Liver (tissue), 9 donors: ENCODE measurements around the gene ABLIM3. TPM values are rescaled to one million over a fixed set of nuclear protein-coding genes. Genes with fewer than 3 reads are reported as not detected.

Source experiments
- DNase-seq: peaks from one replicate; pipeline ENCODE4 v3.0.0-alpha.2; 2017; ENCODE audit warnings: low spot score
- H3K27ac ChIP-seq, 2 donors: one replicate each; pipeline ENCODE4 v1.7.0; 2013; ENCODE audit warnings: inconsistent platforms in 2 of 2, low read length in 2 of 2, control low read depth in 1 of 2, low read depth in 1 of 2, mild to moderate bottlenecking in 1 of 2
- H3K27me3 ChIP-seq, 4 donors: one replicate each; pipeline versions ENCODE4 v1.6.1 to v1.7.0; 2013; ENCODE audit warnings: low read length in 3 of 4, inconsistent platforms in 1 of 4, mild to moderate bottlenecking in 1 of 4, moderate library complexity in 1 of 4; ENCODE audit not compliant: control insufficient read depth in 4 of 4, insufficient read depth in 4 of 4
- H3K36me3 ChIP-seq, 4 donors: one replicate each; pipeline versions ENCODE4 v1.6.1 to v1.7.0; 2013; ENCODE audit warnings: low read length in 3 of 4, mild to moderate bottlenecking in 3 of 4, low read depth in 1 of 4, moderate library complexity in 1 of 4; ENCODE audit not compliant: control insufficient read depth in 4 of 4, insufficient read depth in 3 of 4
- H3K4me1 ChIP-seq, 4 donors: one replicate each; pipeline versions ENCODE4 v1.6.1 to v1.7.0; 2013; ENCODE audit warnings: low read length in 3 of 4, mild to moderate bottlenecking in 3 of 4, moderate library complexity in 1 of 4; ENCODE audit not compliant: control insufficient read depth in 4 of 4, insufficient read depth in 4 of 4
- H3K4me3 ChIP-seq, 3 donors: one replicate each; pipeline versions ENCODE4 v1.6.1 to v1.7.0; 2013; ENCODE audit warnings: low read length in 3 of 3, control low read depth in 1 of 3, low read depth in 1 of 3, mild to moderate bottlenecking in 1 of 3
- H3K9ac ChIP-seq, 2 donors: one replicate each; pipeline ENCODE4 v1.7.0; 2013; ENCODE audit warnings: low read length in 2 of 2, mild to moderate bottlenecking in 2 of 2, moderate library complexity in 2 of 2, control low read depth in 1 of 2, low read depth in 1 of 2
- H3K9me3 ChIP-seq, 4 donors: one replicate each; pipeline versions ENCODE4 v1.6.1 to v1.7.0; 2013; ENCODE audit warnings: low read length in 3 of 4; ENCODE audit not compliant: control insufficient read depth in 4 of 4
- EGR1 ChIP-seq, 2 donors: IDR thresholded peaks; 2 replicates each; pipeline ENCODE4 v1.6.1; 2016 to 2018; ENCODE audit warnings: antibody characterized with exemption in 2 of 2, low read depth in 2 of 2
- FOXA1 ChIP-seq: IDR thresholded peaks from 2 replicates; pipeline ENCODE4 v1.6.1; 2016; ENCODE audit warnings: antibody characterized with exemption
- FOXA2 ChIP-seq: IDR thresholded peaks from 2 replicates; pipeline ENCODE4 v1.6.1; 2016; ENCODE audit warnings: antibody characterized with exemption
- GABPA ChIP-seq, 2 donors: IDR thresholded peaks in 1 of 2; conservative IDR thresholded peaks in 1 of 2; 2 replicates each; pipeline ENCODE4 v1.6.1; 2016; ENCODE audit warnings: antibody characterized with exemption in 2 of 2, mild to moderate bottlenecking in 1 of 2, moderate library complexity in 1 of 2
- HNF4A ChIP-seq, 2 donors: conservative IDR thresholded peaks; 2 replicates each; pipeline ENCODE4 v1.6.1; 2016; ENCODE audit warnings: antibody characterized with exemption in 2 of 2, mild to moderate bottlenecking in 2 of 2
- HNF4G ChIP-seq: IDR thresholded peaks from 2 replicates; pipeline ENCODE4 v1.6.1; 2016; ENCODE audit warnings: antibody characterized with exemption
- JUND ChIP-seq, 2 donors: IDR thresholded peaks; 2 replicates each; pipeline ENCODE4 v1.6.1; 2016; ENCODE audit warnings: antibody characterized with exemption in 2 of 2
- NR2F2 ChIP-seq: IDR thresholded peaks from 2 replicates; pipeline ENCODE4 v1.6.1; 2016; ENCODE audit warnings: antibody characterized with exemption
- RAD21 ChIP-seq, 2 donors: IDR thresholded peaks; 2 replicates each; pipeline ENCODE4 v1.6.1; 2016; ENCODE audit warnings: antibody characterized with exemption in 2 of 2, mild to moderate bottlenecking in 2 of 2
- RXRA ChIP-seq, 2 donors: IDR thresholded peaks; 2 replicates each; pipeline ENCODE4 v1.6.1; 2017 to 2018; ENCODE audit warnings: antibody characterized with exemption in 2 of 2, mild to moderate bottlenecking in 1 of 2
- SP1 ChIP-seq: IDR thresholded peaks from 2 replicates; pipeline ENCODE4 v1.6.1; 2018; ENCODE audit warnings: antibody characterized with exemption, mild to moderate bottlenecking
- TAF1 ChIP-seq: conservative IDR thresholded peaks from 2 replicates; pipeline ENCODE4 v1.6.1; 2016; ENCODE audit warnings: antibody characterized with exemption, mild to moderate bottlenecking
- YY1 ChIP-seq: IDR thresholded peaks from 2 replicates; pipeline ENCODE4 v1.6.1; 2016; ENCODE audit warnings: antibody characterized with exemption, mild to moderate bottlenecking
- WGBS: extraction: QIAGEN DNeasy Blood & Tissue Kit; methylation state at CpG from one replicate; pipeline ENCODE4 v1.1.7; 2013; 5-methylcytosine and 5-hydroxymethylcytosine counted together
- polyA plus RNA-seq, 2 donors: library from polyadenylated mRNA; stranded (reverse) in 1 of 2; unstranded in 1 of 2; fragments of 200-250 nt in 1 of 2; fragments of >200 nt in 1 of 2; fragmentation: Nextera tagmentation in 1 of 2; extraction: Ambion mirVana in 1 of 2; gene quantifications; one replicate each; pipeline versions ENCODE4 v1.2.1 to v1.2.3, GENCODE V29; 2013 to 2015
- total RNA-seq, 2 donors: library from RNA; depleted of rRNA; stranded (reverse); fragments of >200 nt; gene quantifications; one replicate each; pipeline ENCODE4 v1.2.3, GENCODE V29; 2014
- TF ChIP-seq, protein P1 (sequence below): fragments of 150-350 bp; IDR thresholded peaks from 2 replicates; pipeline ENCODE4 v1.5.1; 2017; ENCODE audit warnings: improper control_type of control experiment, low read depth, low read length; ENCODE audit not compliant: missing input control
- TF ChIP-seq, protein P2 (sequence below): IDR thresholded peaks from 2 replicates; pipeline ENCODE4 v1.6.1; 2016; ENCODE audit warnings: antibody characterized with exemption
- TF ChIP-seq, protein P3 (sequence below): IDR thresholded peaks from 2 replicates; pipeline ENCODE4 v1.6.1; 2016; ENCODE audit warnings: antibody characterized with exemption, mild to moderate bottlenecking
- TF ChIP-seq, protein P4 (sequence below): IDR thresholded peaks from 2 replicates; pipeline ENCODE4 v1.6.1; 2016; ENCODE audit warnings: antibody characterized with exemption
- TF ChIP-seq, protein P5 (sequence below): IDR thresholded peaks from 2 replicates; pipeline ENCODE4 v1.6.1; 2016; ENCODE audit warnings: antibody characterized with exemption
- donor health status: healthy.
- donor health status: healthy.
- donor health status: healthy.
- donor health status: healthy.
- donor health status: healthy.

Gene ABLIM3
- total and polyA plus RNA-seq, 4 donors = 6.8 to 131 (median 43.1) TPM

DNA sequence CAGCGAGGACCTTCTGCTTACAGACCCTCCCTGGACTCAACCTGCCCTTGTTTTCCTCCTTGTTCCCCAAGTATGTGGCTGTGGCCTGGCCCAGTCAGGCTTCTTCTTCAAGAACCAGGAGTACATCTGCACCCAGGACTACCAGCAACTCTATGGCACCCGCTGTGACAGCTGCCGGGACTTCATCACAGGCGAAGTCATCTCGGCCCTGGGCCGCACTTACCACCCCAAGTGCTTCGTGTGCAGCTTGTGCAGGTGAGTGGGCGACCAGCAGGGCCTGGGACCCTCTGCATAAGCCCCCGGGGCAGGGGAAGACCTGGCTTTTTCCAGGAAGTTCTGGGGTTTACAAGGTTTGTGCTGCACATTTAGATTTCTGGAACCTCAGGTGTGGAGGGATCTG, 56.9 kb downstream of the ABLIM3 start:
- Histone ChIP-seq H3K9me3 (no peaks in the 10 kb centered on the region), H3K27ac (no peak overlapping the region), H3K4me3 (no peak overlapping the region), H3K36me3 (peaks cover 8 to 59% (median 51%) of the 10 kb centered on the region in 4 donors), H3K4me1 (peaks cover 4 to 11% (median 8%) of the 10 kb centered on the region in 4 donors), H3K9ac (no peak overlapping the region), H3K27me3 (no peaks in the 10 kb centered on the region)
- WGBS = 94% methylated on average over 9 of the region's 9 CpGs
- DNase-seq = no peak
- TF ChIP-seq RXRA (IDR thresholded peaks at IDR 0.05) (no peak), EGR1 (IDR thresholded peaks at IDR 0.05; ENCODE audit: low read depth in 2 of 2) (no peak), HNF4G (no peak), FOXA1 (no peak), JUND (IDR thresholded peaks at IDR 0.05) (no peak), GABPA (IDR thresholded peaks at IDR 0.05 in 1 of 2, conservative IDR thresholded peaks at IDR 0.05 in 1 of 2) (no peak), SP1 (no peak), TAF1 (no peak), HNF4A (conservative IDR thresholded peaks at IDR 0.05) (no peak), RAD21 (IDR thresholded peaks at IDR 0.05) (no peak)
- TF ChIP-seq, protein P1, sequence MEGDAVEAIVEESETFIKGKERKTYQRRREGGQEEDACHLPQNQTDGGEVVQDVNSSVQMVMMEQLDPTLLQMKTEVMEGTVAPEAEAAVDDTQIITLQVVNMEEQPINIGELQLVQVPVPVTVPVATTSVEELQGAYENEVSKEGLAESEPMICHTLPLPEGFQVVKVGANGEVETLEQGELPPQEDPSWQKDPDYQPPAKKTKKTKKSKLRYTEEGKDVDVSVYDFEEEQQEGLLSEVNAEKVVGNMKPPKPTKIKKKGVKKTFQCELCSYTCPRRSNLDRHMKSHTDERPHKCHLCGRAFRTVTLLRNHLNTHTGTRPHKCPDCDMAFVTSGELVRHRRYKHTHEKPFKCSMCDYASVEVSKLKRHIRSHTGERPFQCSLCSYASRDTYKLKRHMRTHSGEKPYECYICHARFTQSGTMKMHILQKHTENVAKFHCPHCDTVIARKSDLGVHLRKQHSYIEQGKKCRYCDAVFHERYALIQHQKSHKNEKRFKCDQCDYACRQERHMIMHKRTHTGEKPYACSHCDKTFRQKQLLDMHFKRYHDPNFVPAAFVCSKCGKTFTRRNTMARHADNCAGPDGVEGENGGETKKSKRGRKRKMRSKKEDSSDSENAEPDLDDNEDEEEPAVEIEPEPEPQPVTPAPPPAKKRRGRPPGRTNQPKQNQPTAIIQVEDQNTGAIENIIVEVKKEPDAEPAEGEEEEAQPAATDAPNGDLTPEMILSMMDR = no peak
- TF ChIP-seq, protein P2, sequence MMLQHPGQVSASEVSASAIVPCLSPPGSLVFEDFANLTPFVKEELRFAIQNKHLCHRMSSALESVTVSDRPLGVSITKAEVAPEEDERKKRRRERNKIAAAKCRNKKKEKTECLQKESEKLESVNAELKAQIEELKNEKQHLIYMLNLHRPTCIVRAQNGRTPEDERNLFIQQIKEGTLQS = no peak
- TF ChIP-seq, protein P3, sequence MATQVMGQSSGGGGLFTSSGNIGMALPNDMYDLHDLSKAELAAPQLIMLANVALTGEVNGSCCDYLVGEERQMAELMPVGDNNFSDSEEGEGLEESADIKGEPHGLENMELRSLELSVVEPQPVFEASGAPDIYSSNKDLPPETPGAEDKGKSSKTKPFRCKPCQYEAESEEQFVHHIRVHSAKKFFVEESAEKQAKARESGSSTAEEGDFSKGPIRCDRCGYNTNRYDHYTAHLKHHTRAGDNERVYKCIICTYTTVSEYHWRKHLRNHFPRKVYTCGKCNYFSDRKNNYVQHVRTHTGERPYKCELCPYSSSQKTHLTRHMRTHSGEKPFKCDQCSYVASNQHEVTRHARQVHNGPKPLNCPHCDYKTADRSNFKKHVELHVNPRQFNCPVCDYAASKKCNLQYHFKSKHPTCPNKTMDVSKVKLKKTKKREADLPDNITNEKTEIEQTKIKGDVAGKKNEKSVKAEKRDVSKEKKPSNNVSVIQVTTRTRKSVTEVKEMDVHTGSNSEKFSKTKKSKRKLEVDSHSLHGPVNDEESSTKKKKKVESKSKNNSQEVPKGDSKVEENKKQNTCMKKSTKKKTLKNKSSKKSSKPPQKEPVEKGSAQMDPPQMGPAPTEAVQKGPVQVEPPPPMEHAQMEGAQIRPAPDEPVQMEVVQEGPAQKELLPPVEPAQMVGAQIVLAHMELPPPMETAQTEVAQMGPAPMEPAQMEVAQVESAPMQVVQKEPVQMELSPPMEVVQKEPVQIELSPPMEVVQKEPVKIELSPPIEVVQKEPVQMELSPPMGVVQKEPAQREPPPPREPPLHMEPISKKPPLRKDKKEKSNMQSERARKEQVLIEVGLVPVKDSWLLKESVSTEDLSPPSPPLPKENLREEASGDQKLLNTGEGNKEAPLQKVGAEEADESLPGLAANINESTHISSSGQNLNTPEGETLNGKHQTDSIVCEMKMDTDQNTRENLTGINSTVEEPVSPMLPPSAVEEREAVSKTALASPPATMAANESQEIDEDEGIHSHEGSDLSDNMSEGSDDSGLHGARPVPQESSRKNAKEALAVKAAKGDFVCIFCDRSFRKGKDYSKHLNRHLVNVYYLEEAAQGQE = no peak
- TF ChIP-seq, protein P4, sequence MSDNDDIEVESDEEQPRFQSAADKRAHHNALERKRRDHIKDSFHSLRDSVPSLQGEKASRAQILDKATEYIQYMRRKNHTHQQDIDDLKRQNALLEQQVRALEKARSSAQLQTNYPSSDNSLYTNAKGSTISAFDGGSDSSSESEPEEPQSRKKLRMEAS = no peak

DNA sequence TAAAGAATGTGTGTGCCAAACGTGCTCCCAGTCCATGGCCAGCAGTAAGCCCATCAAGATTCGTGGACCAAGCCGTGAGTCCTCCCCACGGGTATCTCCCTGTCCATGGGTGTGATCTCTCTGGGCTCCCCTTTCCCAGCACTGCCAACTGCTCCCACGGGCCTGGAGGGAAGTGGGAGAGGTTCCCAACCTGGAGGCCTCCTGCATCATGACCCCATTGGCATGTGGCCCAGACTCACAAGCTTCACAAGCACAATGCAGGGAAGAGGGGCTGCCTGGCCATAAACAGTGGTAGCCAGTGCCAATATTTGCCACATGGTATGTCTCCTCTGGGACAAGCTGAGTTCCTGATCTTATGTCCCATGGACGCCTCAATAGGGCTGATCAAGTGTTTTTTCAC, 59.1 kb downstream of the ABLIM3 start:
- H3K4me3 ChIP-seq = no peak overlapping the region
- 81% methylated on average over 6 of the region's 6 CpGs for WGBS
- H3K36me3 ChIP-seq = peaks cover 8 to 75% (median 65%) of the 10 kb centered on the region in 4 donors
- H3K27me3 ChIP-seq = no peaks in the 10 kb centered on the region
- H3K27ac ChIP-seq = no peak overlapping the region
- peaks cover under 1 to 17% (median 8%) of the 10 kb centered on the region in 4 donors for H3K4me1 ChIP-seq
- no peak overlapping the region for H3K9ac ChIP-seq
- DNase-seq = no peak
- H3K9me3 ChIP-seq = no peaks in the 10 kb centered on the region
- TF ChIP-seq FOXA2 = no peak
- TF ChIP-seq, protein P4 = no peak
- no peak for TF ChIP-seq JUND (IDR thresholded peaks at IDR 0.05)
- TF ChIP-seq NR2F2 = no peak
- no peak for TF ChIP-seq RXRA (IDR thresholded peaks at IDR 0.05)
- no peak for TF ChIP-seq FOXA1
- TF ChIP-seq, protein P3 = no peak
- no peak for TF ChIP-seq HNF4A (conservative IDR thresholded peaks at IDR 0.05)
- no peak for TF ChIP-seq YY1
- no peak for TF ChIP-seq TAF1
- TF ChIP-seq, protein P5, sequence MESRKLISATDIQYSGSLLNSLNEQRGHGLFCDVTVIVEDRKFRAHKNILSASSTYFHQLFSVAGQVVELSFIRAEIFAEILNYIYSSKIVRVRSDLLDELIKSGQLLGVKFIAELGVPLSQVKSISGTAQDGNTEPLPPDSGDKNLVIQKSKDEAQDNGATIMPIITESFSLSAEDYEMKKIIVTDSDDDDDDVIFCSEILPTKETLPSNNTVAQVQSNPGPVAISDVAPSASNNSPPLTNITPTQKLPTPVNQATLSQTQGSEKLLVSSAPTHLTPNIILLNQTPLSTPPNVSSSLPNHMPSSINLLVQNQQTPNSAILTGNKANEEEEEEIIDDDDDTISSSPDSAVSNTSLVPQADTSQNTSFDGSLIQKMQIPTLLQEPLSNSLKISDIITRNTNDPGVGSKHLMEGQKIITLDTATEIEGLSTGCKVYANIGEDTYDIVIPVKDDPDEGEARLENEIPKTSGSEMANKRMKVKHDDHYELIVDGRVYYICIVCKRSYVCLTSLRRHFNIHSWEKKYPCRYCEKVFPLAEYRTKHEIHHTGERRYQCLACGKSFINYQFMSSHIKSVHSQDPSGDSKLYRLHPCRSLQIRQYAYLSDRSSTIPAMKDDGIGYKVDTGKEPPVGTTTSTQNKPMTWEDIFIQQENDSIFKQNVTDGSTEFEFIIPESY = no peak
- TF ChIP-seq RAD21 (IDR thresholded peaks at IDR 0.05) = no peak
- TF ChIP-seq, protein P1 = no peak
